ENCODE results near the gene CELA2A. TPM values are rescaled to one million over a fixed set of nuclear protein-coding genes. Genes with fewer than 3 reads are reported as not detected.

The CELA2A gene
- total and polyA plus RNA-seq, 9 of the 15 experiments (the other 6 are each of a cell fraction or from before 2014, with no cell fraction given), result 0.62 TPM; not detected in 8

DNA sequence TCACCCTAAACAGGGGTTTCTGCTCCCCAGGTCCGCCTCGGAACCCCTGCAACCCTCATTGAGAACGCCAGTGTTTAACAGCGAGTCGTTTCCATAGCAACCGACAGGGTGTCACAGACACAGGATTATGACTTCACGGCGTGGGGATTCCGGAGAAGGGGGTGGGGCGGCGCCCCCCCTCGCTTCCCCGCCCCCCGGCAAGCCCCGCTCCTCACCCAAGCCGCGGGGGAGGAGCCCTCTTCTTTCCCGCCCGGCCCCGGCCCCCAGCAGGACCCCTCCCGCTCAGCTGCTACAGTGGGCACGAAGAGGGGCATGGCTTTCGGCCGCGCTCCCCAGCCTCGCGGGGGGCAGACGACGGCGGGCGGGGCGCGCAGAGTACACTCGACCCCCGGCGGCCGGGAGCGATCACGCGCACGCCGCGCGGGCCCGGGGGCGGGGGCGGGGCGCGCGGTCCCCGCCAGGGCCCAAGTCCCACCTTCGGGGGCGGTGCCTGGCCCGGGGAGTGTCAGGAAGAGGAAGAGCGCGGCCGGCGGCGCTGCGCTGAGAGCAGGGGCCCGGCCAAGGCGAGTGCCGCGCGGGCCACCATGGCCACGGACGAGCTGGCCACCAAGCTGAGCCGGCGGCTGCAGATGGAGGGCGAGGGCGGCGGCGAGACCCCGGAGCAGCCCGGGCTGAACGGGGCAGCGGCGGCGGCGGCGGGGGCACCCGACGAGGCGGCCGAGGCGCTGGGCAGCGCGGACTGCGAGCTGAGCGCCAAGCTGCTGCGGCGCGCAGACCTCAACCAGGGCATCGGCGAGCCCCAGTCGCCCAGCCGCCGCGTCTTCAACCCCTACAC, 46.9 kb upstream of the CELA2A start, which contains the start of gene EFHD2 (continued):
- TF ChIP-seq, protein P1, sequence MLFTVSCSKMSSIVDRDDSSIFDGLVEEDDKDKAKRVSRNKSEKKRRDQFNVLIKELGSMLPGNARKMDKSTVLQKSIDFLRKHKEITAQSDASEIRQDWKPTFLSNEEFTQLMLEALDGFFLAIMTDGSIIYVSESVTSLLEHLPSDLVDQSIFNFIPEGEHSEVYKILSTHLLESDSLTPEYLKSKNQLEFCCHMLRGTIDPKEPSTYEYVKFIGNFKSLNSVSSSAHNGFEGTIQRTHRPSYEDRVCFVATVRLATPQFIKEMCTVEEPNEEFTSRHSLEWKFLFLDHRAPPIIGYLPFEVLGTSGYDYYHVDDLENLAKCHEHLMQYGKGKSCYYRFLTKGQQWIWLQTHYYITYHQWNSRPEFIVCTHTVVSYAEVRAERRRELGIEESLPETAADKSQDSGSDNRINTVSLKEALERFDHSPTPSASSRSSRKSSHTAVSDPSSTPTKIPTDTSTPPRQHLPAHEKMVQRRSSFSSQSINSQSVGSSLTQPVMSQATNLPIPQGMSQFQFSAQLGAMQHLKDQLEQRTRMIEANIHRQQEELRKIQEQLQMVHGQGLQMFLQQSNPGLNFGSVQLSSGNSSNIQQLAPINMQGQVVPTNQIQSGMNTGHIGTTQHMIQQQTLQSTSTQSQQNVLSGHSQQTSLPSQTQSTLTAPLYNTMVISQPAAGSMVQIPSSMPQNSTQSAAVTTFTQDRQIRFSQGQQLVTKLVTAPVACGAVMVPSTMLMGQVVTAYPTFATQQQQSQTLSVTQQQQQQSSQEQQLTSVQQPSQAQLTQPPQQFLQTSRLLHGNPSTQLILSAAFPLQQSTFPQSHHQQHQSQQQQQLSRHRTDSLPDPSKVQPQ (CRISPR knock-in tag; IDR thresholded peaks at IDR 0.05; ENCODE audit: borderline replicate concordance), result no peak
- TF ChIP-seq ZFX (CRISPR knock-in tag; IDR thresholded peaks at IDR 0.05) (peak; percentile 61), ZNF232 (CRISPR knock-in tag; IDR thresholded peaks at IDR 0.05) (no peak), ZNF146 (CRISPR knock-in tag; IDR thresholded peaks at IDR 0.05; ENCODE audit: unreplicated experiment) (no peak), JUNB (CRISPR knock-in tag; conservative IDR thresholded peaks at IDR 0.05) (no peak), NEUROD1 (IDR thresholded peaks at IDR 0.05; ENCODE audit: borderline replicate concordance, low read depth, low read length, partially characterized antibody) (peak; percentile 59), SIN3B (IDR thresholded peaks at IDR 0.05; ENCODE audit: low read depth) (peak; percentile 61; the same call in 1 of the 2 replicates), CREBBP (IDR thresholded peaks at IDR 0.05; ENCODE audit: low read depth, low read length) (no peak), EP300 (IDR thresholded peaks at IDR 0.05; ENCODE audit: low read length) (0 out of 2 replicates have a peak, but pooled peaks have one; percentile 9), MYC (IDR thresholded peaks at IDR 0.05; ENCODE audit: low read depth, low read length) (peak; percentile 61), MYC (CRISPR knock-in tag; IDR thresholded peaks at IDR 0.05; ENCODE audit: borderline replicate concordance, low read depth) (no peak), TEAD1 (CRISPR knock-in tag; IDR thresholded peaks at IDR 0.05) (peak in 1 of 2 experiments; percentile 71; a peak in 2 of 4 replicates), IFI16 (CRISPR knock-in tag; IDR thresholded peaks at IDR 0.05) (no peak), ERF (CRISPR knock-in tag; IDR thresholded peaks at IDR 0.05) (0 out of 2 replicates have a peak, but pooled peaks have one; percentile 74), FOXJ2 (tag; IDR thresholded peaks at IDR 0.05) (peak; percentile 95)
- TF ChIP-seq, protein P2, sequence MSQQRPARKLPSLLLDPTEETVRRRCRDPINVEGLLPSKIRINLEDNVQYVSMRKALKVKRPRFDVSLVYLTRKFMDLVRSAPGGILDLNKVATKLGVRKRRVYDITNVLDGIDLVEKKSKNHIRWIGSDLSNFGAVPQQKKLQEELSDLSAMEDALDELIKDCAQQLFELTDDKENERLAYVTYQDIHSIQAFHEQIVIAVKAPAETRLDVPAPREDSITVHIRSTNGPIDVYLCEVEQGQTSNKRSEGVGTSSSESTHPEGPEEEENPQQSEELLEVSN (IDR thresholded peaks at IDR 0.05; ENCODE audit: borderline replicate concordance in 1 of 2, extremely low read depth in 1 of 2, insufficient read depth in 1 of 2, insufficient read length in 1 of 2, low read depth in 1 of 2, low read length in 1 of 2, poor library complexity in 1 of 2, severe bottlenecking in 1 of 2), result peak; percentile 30 to 72
- TF ChIP-seq, protein P3, sequence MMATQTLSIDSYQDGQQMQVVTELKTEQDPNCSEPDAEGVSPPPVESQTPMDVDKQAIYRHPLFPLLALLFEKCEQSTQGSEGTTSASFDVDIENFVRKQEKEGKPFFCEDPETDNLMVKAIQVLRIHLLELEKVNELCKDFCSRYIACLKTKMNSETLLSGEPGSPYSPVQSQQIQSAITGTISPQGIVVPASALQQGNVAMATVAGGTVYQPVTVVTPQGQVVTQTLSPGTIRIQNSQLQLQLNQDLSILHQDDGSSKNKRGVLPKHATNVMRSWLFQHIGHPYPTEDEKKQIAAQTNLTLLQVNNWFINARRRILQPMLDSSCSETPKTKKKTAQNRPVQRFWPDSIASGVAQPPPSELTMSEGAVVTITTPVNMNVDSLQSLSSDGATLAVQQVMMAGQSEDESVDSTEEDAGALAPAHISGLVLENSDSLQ (IDR thresholded peaks at IDR 0.05), result peak; percentile 36; the same call in 1 of the 2 replicates
- TF ChIP-seq, protein P4, sequence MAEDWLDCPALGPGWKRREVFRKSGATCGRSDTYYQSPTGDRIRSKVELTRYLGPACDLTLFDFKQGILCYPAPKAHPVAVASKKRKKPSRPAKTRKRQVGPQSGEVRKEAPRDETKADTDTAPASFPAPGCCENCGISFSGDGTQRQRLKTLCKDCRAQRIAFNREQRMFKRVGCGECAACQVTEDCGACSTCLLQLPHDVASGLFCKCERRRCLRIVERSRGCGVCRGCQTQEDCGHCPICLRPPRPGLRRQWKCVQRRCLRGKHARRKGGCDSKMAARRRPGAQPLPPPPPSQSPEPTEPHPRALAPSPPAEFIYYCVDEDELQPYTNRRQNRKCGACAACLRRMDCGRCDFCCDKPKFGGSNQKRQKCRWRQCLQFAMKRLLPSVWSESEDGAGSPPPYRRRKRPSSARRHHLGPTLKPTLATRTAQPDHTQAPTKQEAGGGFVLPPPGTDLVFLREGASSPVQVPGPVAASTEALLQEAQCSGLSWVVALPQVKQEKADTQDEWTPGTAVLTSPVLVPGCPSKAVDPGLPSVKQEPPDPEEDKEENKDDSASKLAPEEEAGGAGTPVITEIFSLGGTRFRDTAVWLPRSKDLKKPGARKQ (CRISPR knock-in tag; IDR thresholded peaks at IDR 0.05), result no peak
- TF ChIP-seq, protein P5, sequence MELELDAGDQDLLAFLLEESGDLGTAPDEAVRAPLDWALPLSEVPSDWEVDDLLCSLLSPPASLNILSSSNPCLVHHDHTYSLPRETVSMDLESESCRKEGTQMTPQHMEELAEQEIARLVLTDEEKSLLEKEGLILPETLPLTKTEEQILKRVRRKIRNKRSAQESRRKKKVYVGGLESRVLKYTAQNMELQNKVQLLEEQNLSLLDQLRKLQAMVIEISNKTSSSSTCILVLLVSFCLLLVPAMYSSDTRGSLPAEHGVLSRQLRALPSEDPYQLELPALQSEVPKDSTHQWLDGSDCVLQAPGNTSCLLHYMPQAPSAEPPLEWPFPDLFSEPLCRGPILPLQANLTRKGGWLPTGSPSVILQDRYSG (tag; conservative IDR thresholded peaks at IDR 0.05; ENCODE audit: low read depth), result no peak

Measured in K562 (cell line).